Ovary (tissue), 9 donors: ENCODE data around the gene ABI1. TPM values are rescaled to one million over a fixed set of nuclear protein-coding genes. Genes with fewer than 3 reads are reported as not detected.

Experiments
- DNase-seq, 5 donors: peaks; one replicate each; pipeline ENCODE4 v3.0.0-alpha.2; 2019 to 2020
- H3K27ac ChIP-seq, 2 donors: fragments of 200-600 bp; one replicate each; pipeline versions ENCODE4 v1.5.1 to v1.8.0; 2019 to 2022
- H3K27me3 ChIP-seq: fragments of 200-600 bp; one replicate; pipeline ENCODE4 v1.8.0; 2022
- H3K36me3 ChIP-seq: fragments of 200-600 bp; sonication (generic); one replicate; pipeline ENCODE4 v1.5.1; 2019
- H3K4me1 ChIP-seq: one replicate; pipeline ENCODE4 v1.8.1; 2013; ENCODE audit warnings: mild to moderate bottlenecking, moderate library complexity; ENCODE audit not compliant: insufficient read depth
- H3K4me3 ChIP-seq: fragments of 200-600 bp; sonication (generic); one replicate; pipeline ENCODE4 v1.5.1; 2017
- H3K9me3 ChIP-seq, 2 donors: fragments of 200-600 bp in 1 of 2; sonication (generic) in 1 of 2; one replicate each; pipeline versions ENCODE4 v1.5.1 to v1.8.1; 2013 to 2019; ENCODE audit warnings: mild to moderate bottlenecking in 1 of 2, moderate library complexity in 1 of 2
- CTCF ChIP-seq, 3 donors: fragments of 450-650 bp in 2 of 3; fragments of 200-600 bp in 1 of 3; IDR thresholded peaks; one replicate each; pipeline versions ENCODE4 v1.5.1 to v1.8.0; 2016 to 2022; ENCODE audit warnings: antibody characterized with exemption in 3 of 3, mild to moderate bottlenecking in 1 of 3
- EP300 ChIP-seq: sonication (generic); formaldehyde crosslinking; IDR thresholded peaks from one replicate; pipeline ENCODE4 v1.6.1; 2017; ENCODE audit warnings: antibody characterized with exemption
- POLR2A ChIP-seq: fragments of 450-650 bp; IDR thresholded peaks from one replicate; pipeline ENCODE4 v1.6.1; 2017; ENCODE audit warnings: antibody characterized with exemption, mild to moderate bottlenecking, moderate library complexity
- WGBS, 3 donors: extraction: QIAGEN DNeasy Blood & Tissue Kit in 1 of 3; methylation state at CpG; one replicate each; pipeline versions ENCODE4 v1.1.5 to v1.1.7; 2013 to 2017; 5-methylcytosine and 5-hydroxymethylcytosine counted together
- intact Hi-C, 4 donors: fragments of 100-400 bp; cut with DNase I; formaldehyde crosslinking; loops; one replicate each; pipeline versions ENCODE4 v1.11.0 to v1.15.1; 2022 to 2023
- polyA plus RNA-seq, 2 donors: library from polyadenylated mRNA; stranded (reverse); fragments of 200-250 nt in 1 of 2; fragments of 350-450 nt in 1 of 2; fragmentation: Illumina TruSeq in 1 of 2; extraction: RNeasy Lipid Tissue Mini Kit (QIAGEN cat#74804) in 1 of 2; gene quantifications; one replicate each; pipeline ENCODE4 v1.2.3, GENCODE V29; 2013 to 2014
- total RNA-seq, 7 donors: library from RNA; depleted of rRNA in 2 of 7; stranded (reverse); fragments of >200 nt in 2 of 7; fragmentation: NEBNext Ultra II Directional in 3 of 7; extraction: Animal tissue kit (Norgen Biotek cat#: 25700) in 3 of 7; gene quantifications; one replicate each; pipeline versions ENCODE4 v1.1.0 to v1.2.4, GENCODE V29; 2016 to 2023
- donor health status: DM: no; HTN: no; CAD: no; lungs with moderate emphysema.
- donor health status: DM: no; HTN: no; CAD: no.
- donor health status: Bipolar disorder and iron deficiency.
- donor health status: DM: yes; HTN: yes; CAD: no.
- donor health status: DM: no; HTN: no; CAD: no.
- donor health status: DM: yes; HTN: yes; CAD: no.

Gene ABI1
- total and polyA plus RNA-seq, 9 donors = 29.8 to 51.7 (median 42.1) TPM

- Histone ChIP-seq H3K27ac (no peak overlapping the region), H3K4me3 (no peak overlapping the region), H3K9me3 (no peaks in the 10 kb centered on the region), H3K4me1 (peaks cover 10% of the 10 kb centered on the region), H3K36me3 (no peaks in the 10 kb centered on the region), H3K27me3 (no peaks in the 10 kb centered on the region)
- DNase-seq = no peak
- intact Hi-C loops = no loop called here
- TF ChIP-seq POLR2A = no peak
- TF ChIP-seq CTCF (IDR thresholded peaks at IDR 0.05) = no peak
- no peak for TF ChIP-seq EP300
- 73 to 81% (median 76%) methylated on average over 4 of the region's 4 CpGs for WGBS, 3 donors
These were observed 53.2 kb downstream of the ABI1 start for GRCh38 chr10:26807532-26807931.

GRCh38 chr10:26806557-26806956, 54.2 kb downstream of the ABI1 start:
- no peak for TF ChIP-seq POLR2A
- TF ChIP-seq EP300 = no peak
- no peak for TF ChIP-seq CTCF (IDR thresholded peaks at IDR 0.05)
- DNase-seq = no peak
- Histone ChIP-seq H3K27me3 (no peaks in the 10 kb centered on the region), H3K4me3 (no peak overlapping the region), H3K9me3 (no peaks in the 10 kb centered on the region), H3K4me1 (peaks cover 11% of the 10 kb centered on the region), H3K27ac (no peak overlapping the region), H3K36me3 (no peaks in the 10 kb centered on the region)
- 63 to 71% (median 65%) methylated on average over 1 of the region's 1 CpG for WGBS, 3 donors
- intact Hi-C loops = no loop called here

GRCh38 chr10:26805567-26806245, 55.1 kb downstream of the ABI1 start:
- H3K36me3 ChIP-seq = no peaks in the 10 kb centered on the region
- TF ChIP-seq EP300 = no peak
- TF ChIP-seq CTCF (IDR thresholded peaks at IDR 0.05) = no peak
- no peak for TF ChIP-seq POLR2A
- intact Hi-C loops = no loop called here
- WGBS, 3 donors = 46 to 49% (median 49%) methylated on average over 2 of the region's 2 CpGs
- DNase-seq = no peak
- no peak overlapping the region for H3K4me3 ChIP-seq
- H3K9me3 ChIP-seq = no peaks in the 10 kb centered on the region
- H3K4me1 ChIP-seq = peaks cover 11% of the 10 kb centered on the region
- no peak overlapping the region for H3K27ac ChIP-seq
- H3K27me3 ChIP-seq = no peaks in the 10 kb centered on the region

- Histone ChIP-seq H3K4me1 (peaks cover 11% of the 10 kb centered on the region), H3K9me3 (no peaks in the 10 kb centered on the region), H3K36me3 (no peaks in the 10 kb centered on the region), H3K27me3 (no peaks in the 10 kb centered on the region), H3K4me3 (no peak overlapping the region), H3K27ac (no peak overlapping the region)
- no peak for TF ChIP-seq POLR2A
- no peak for TF ChIP-seq EP300
- no peak for TF ChIP-seq CTCF (IDR thresholded peaks at IDR 0.05)
- no peak for DNase-seq
- intact Hi-C loops = no loop called here
- WGBS, 3 donors = 36 to 54% (median 44%) methylated on average over 4 of the region's 4 CpGs
These were observed 56.1 kb downstream of the ABI1 start for GRCh38 chr10:26804418-26805393.
